Colonic mucosa (tissue), 4 donors: ENCODE results near the gene SLC12A5. TPM values are rescaled to one million over a fixed set of nuclear protein-coding genes. Genes with fewer than 3 reads are reported as not detected.

Source experiments
- DNase-seq: peaks from one replicate; pipeline ENCODE4 v3.0.0-alpha.2; 2020
- H3K27ac ChIP-seq: fragments of 200-600 bp; one replicate; pipeline ENCODE4 v1.8.0; 2021
- H3K27me3 ChIP-seq: fragments of 200-600 bp; one replicate; pipeline ENCODE4 v1.8.0; 2021
- H3K36me3 ChIP-seq: fragments of 200-600 bp; one replicate; pipeline ENCODE4 v1.8.0; 2021
- H3K4me1 ChIP-seq: fragments of 200-600 bp; one replicate; pipeline ENCODE4 v1.8.0; 2021; ENCODE audit warnings: mild to moderate bottlenecking
- H3K4me3 ChIP-seq: fragments of 200-600 bp; one replicate; pipeline ENCODE4 v1.8.0; 2021
- H3K9ac ChIP-seq, 2 donors: one replicate each; pipeline ENCODE4 v1.7.0; 2013; ENCODE audit warnings: control low read depth in 2 of 2, low read depth in 2 of 2, low read length in 2 of 2
- H3K9me3 ChIP-seq: fragments of 200-600 bp; one replicate; pipeline ENCODE4 v1.8.0; 2021
- CTCF ChIP-seq: fragments of 200-600 bp; IDR thresholded peaks from one replicate; pipeline ENCODE4 v1.8.0; 2022; ENCODE audit warnings: antibody characterized with exemption, mild to moderate bottlenecking
- intact Hi-C: fragments of 100-400 bp; cut with DNase I; formaldehyde crosslinking; loops from one replicate; pipeline ENCODE4 v1.14.1; 2022
- total RNA-seq, 2 donors: library from RNA; stranded (reverse); fragmentation: NEBNext Ultra II Directional in 1 of 2; extraction: Animal tissue kit (Norgen Biotek cat#: 25700) in 1 of 2; gene quantifications; one replicate each; pipeline ENCODE4 v1.2.1, GENCODE V29; 2021
- donor health status: healthy.
- donor health status: DM: no; HTN: no; CAD: no.
- donor health status: DM: no; HTN: no; CAD: no.

The SLC12A5 gene
- total RNA-seq, 2 donors from 2014 or later, result 0.96 TPM; not detected in 1

GRCh38 chr20:46031014-46031569, 2.1 kb downstream of the SLC12A5 start:
- Histone ChIP-seq H3K27ac (no peak overlapping the region), H3K9ac (no peak overlapping the region), H3K9me3 (no peaks in the 10 kb centered on the region), H3K4me3 (no peak overlapping the region), H3K4me1 (no peaks in the 10 kb centered on the region), H3K36me3 (no peaks in the 10 kb centered on the region), H3K27me3 (peaks cover 33% of the 10 kb centered on the region)
- DNase-seq, result no peak
- intact Hi-C loops, result no loop called here
- no peak for TF ChIP-seq CTCF

GRCh38 chr20:46031701-46032254, 2.8 kb downstream of the SLC12A5 start:
- no peaks in the 10 kb centered on the region for H3K4me1 ChIP-seq
- peaks cover 33% of the 10 kb centered on the region for H3K27me3 ChIP-seq
- no peak for TF ChIP-seq CTCF
- H3K4me3 ChIP-seq, result no peak overlapping the region
- H3K9me3 ChIP-seq, result no peaks in the 10 kb centered on the region
- no peak overlapping the region for H3K9ac ChIP-seq
- no peak overlapping the region for H3K27ac ChIP-seq
- intact Hi-C loops, result no loop called here
- no peak for DNase-seq
- no peaks in the 10 kb centered on the region for H3K36me3 ChIP-seq

- no peak for TF ChIP-seq CTCF
- no peaks in the 10 kb centered on the region for H3K9me3 ChIP-seq
- intact Hi-C loops, result no loop called here
- no peak overlapping the region for H3K9ac ChIP-seq
- no peak for DNase-seq
- peaks cover 31% of the 10 kb centered on the region for H3K27me3 ChIP-seq
- no peak overlapping the region for H3K4me3 ChIP-seq
- no peaks in the 10 kb centered on the region for H3K36me3 ChIP-seq
- no peak overlapping the region for H3K27ac ChIP-seq
- H3K4me1 ChIP-seq, result no peaks in the 10 kb centered on the region
Measured at GRCh38 chr20:46034039-46034438, 5.0 kb downstream of the SLC12A5 start.

GRCh38 chr20:46035253-46035652, 6.2 kb downstream of the SLC12A5 start:
- no peak for TF ChIP-seq CTCF
- Histone ChIP-seq H3K9ac (no peak overlapping the region), H3K27me3 (peaks cover 23% of the 10 kb centered on the region), H3K9me3 (no peaks in the 10 kb centered on the region), H3K4me3 (no peak overlapping the region), H3K27ac (no peak overlapping the region), H3K36me3 (no peaks in the 10 kb centered on the region), H3K4me1 (no peaks in the 10 kb centered on the region)
- intact Hi-C loops, result no loop called here
- no peak for DNase-seq

GRCh38 chr20:46035713-46036112, 6.7 kb downstream of the SLC12A5 start:
- no peaks in the 10 kb centered on the region for H3K4me1 ChIP-seq
- no peak for DNase-seq
- no peak overlapping the region for H3K4me3 ChIP-seq
- peaks cover 19% of the 10 kb centered on the region for H3K27me3 ChIP-seq
- intact Hi-C loops, result no loop called here
- no peak overlapping the region for H3K27ac ChIP-seq
- no peaks in the 10 kb centered on the region for H3K36me3 ChIP-seq
- H3K9ac ChIP-seq, result no peak overlapping the region
- no peak for TF ChIP-seq CTCF
- H3K9me3 ChIP-seq, result no peaks in the 10 kb centered on the region
